CD4-positive, alpha-beta T cell (primary cell): ENCODE measurements around the gene PTPRN2. TPM values are rescaled to one million over a fixed set of nuclear protein-coding genes. Genes with fewer than 3 reads are reported as not detected.

ENCODE experiments used
- ATAC-seq: fragments of 200-7000 bp; cut with Tn5 transposase; one replicate; pipeline ENCODE4 v1.10.0; 2022; ENCODE audit warnings: mild to moderate bottlenecking; ENCODE audit not compliant: poor library complexity
- CTCF ChIA-PET: fragments of 350-600 bp; sonication (Branson Sonifier 250); formaldehyde crosslinking; loops from one replicate; lab custom pipeline; 2021; ENCODE audit warnings: antibody characterized with exemption, inconsistent platforms; lab: Charles Lee
- POLR2A ChIA-PET: fragments of 350-600 bp; sonication (Branson Sonifier 250); formaldehyde crosslinking; loops from one replicate; lab custom pipeline; 2021; ENCODE audit warnings: antibody characterized with exemption, inconsistent platforms; lab: Charles Lee
- DNase-seq, 14 experiments: peaks; one replicate each; pipeline ENCODE4 v3.0.0-alpha.2; 2013 to 2020; ENCODE audit warnings: mixed read lengths in 2 of 14
- H3K27ac ChIP-seq, 2 donors: one replicate each; pipeline versions ENCODE4 v1.5.1 to v1.7.0; 2013; ENCODE audit warnings: low read length in 2 of 2, low read depth in 1 of 2, mild to moderate bottlenecking in 1 of 2
- H3K27me3 ChIP-seq, 2 experiments: 1 replicate in 1 of 2; 2 replicates in 1 of 2; pipeline versions ENCODE4 v1.6.1 to v1.7.0; 2013; ENCODE audit warnings: low read length in 2 of 2, control low read depth in 1 of 2, mild to moderate bottlenecking in 1 of 2, moderate library complexity in 1 of 2; ENCODE audit not compliant: insufficient read depth in 2 of 2, control insufficient read depth in 1 of 2
- H3K36me3 ChIP-seq: one replicate; pipeline ENCODE4 v1.6.1; 2013; ENCODE audit warnings: low read length, control low read depth; ENCODE audit not compliant: insufficient read depth
- H3K4me1 ChIP-seq: one replicate; pipeline ENCODE4 v1.6.1; 2013; ENCODE audit warnings: low read length, control low read depth; ENCODE audit not compliant: insufficient read depth
- H3K4me3 ChIP-seq: one replicate; pipeline ENCODE4 v1.5.1; 2013; ENCODE audit warnings: mild to moderate bottlenecking, low read length, moderate library complexity
- H3K9me3 ChIP-seq, 2 experiments: 1 replicate in 1 of 2; 2 replicates in 1 of 2; pipeline versions ENCODE4 v1.6.1 to v1.7.0; 2013; ENCODE audit warnings: low read length in 2 of 2, mild to moderate bottlenecking in 2 of 2, control low read depth in 1 of 2, moderate library complexity in 1 of 2; ENCODE audit not compliant: control insufficient read depth in 1 of 2, insufficient read depth in 1 of 2
- H3K27ac Mint-ChIP-seq: one replicate; pipeline ENCODE4 v1.8.0; 2020; ENCODE audit warnings: mixed read lengths
- H3K27me3 Mint-ChIP-seq: one replicate; pipeline ENCODE4 v1.8.0; 2021; ENCODE audit warnings: mixed read lengths
- H3K36me3 Mint-ChIP-seq: one replicate; pipeline ENCODE4 v1.8.0; 2021; ENCODE audit warnings: low read depth, mixed read lengths
- H3K4me1 Mint-ChIP-seq: one replicate; pipeline ENCODE4 v1.8.0; 2021; ENCODE audit warnings: low read depth, mixed read lengths
- H3K4me3 Mint-ChIP-seq: one replicate; pipeline ENCODE4 v1.8.0; 2020; ENCODE audit warnings: mild to moderate bottlenecking, mixed read lengths
- H3K9me3 Mint-ChIP-seq: one replicate; pipeline ENCODE4 v1.8.0; 2020; ENCODE audit warnings: mixed read lengths
- CTCF ChIP-seq: fragments of 200-600 bp; IDR thresholded peaks from one replicate; pipeline ENCODE4 v1.8.0; 2022; ENCODE audit warnings: antibody characterized with exemption, mild to moderate bottlenecking
- intact Hi-C, 2 experiments: fragments of 100-400 bp; cut with DNase I in 1 of 2; cut with micrococcal nuclease in 1 of 2; formaldehyde crosslinking; loops; one replicate each; pipeline versions ENCODE4 v1.15.1 to v1.9.0; 2023 to 2025; cut with DNase I, micrococcal nuclease
- total RNA-seq, 174 experiments: library from RNA in 2 of 174; stranded (reverse) in 2 of 174; gene quantifications; one replicate each; pipeline ENCODE4 v1.2.3 and lab custom pipeline; 2021 to 2026

Gene PTPRN2
- total RNA-seq, 2 experiments from 2014 or later, result 0.34 to 0.44 TPM

DNA sequence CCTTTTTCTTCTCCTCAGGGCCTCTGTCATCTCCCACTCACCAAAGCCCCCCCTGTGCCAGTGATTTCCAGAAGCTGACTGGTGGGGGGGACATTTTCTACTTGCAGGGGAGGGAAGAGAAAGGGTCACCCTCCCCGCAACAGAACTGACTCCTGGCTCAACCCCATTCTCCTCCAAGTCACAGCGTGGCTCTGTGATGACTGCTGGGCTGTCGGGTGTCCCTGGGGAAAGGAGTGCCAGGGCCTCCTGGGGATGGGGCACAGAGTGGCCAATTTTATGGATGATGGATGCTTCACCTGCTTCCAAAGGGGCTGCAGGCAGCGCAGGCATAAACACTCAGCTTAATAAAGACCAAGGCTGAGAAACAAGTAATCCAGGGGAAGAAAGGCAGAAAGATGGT lies 523.0 kb downstream of the PTPRN2 start:
- Histone ChIP-seq H3K4me1 (no peaks in the 10 kb centered on the region), H3K9me3 (peaks cover 0 to 49% of the 10 kb centered on the region in 2 experiments), H3K4me3 (no peak overlapping the region), H3K36me3 (no peaks in the 10 kb centered on the region), H3K27ac (no peak overlapping the region), H3K27me3 (peaks cover 0 to 2% of the 10 kb centered on the region in 2 experiments)
- DNase-seq, result no peak
- CTCF ChIA-PET, result no interaction called here
- Mint-ChIP-seq H3K36me3 (no peaks in the 10 kb centered on the region), H3K9me3 (peaks cover 2% of the 10 kb centered on the region), H3K27me3 (peaks cover 3% of the 10 kb centered on the region), H3K4me3 (no peak overlapping the region), H3K4me1 (no peaks in the 10 kb centered on the region), H3K27ac (no peak overlapping the region)
- ATAC-seq, result no peak
- POLR2A ChIA-PET, result no interaction called here
- no peak for TF ChIP-seq CTCF
- intact Hi-C loops, result no loop called here

GRCh38 chr7:158063850-158064610 lies 523.6 kb downstream of the PTPRN2 start:
- no peak for TF ChIP-seq CTCF
- Histone ChIP-seq H3K9me3 (peaks cover 0 to 49% of the 10 kb centered on the region in 2 experiments), H3K27ac (no peak overlapping the region), H3K36me3 (no peaks in the 10 kb centered on the region), H3K27me3 (no peaks in the 10 kb centered on the region), H3K4me1 (no peaks in the 10 kb centered on the region), H3K4me3 (no peak overlapping the region)
- intact Hi-C loops, result no loop called here
- Mint-ChIP-seq H3K36me3 (no peaks in the 10 kb centered on the region), H3K9me3 (no peaks in the 10 kb centered on the region), H3K4me1 (no peaks in the 10 kb centered on the region), H3K27ac (no peak overlapping the region), H3K4me3 (no peak overlapping the region), H3K27me3 (peaks cover 3% of the 10 kb centered on the region)
- POLR2A ChIA-PET, result no interaction called here
- no peak for DNase-seq
- ATAC-seq, result no peak
- CTCF ChIA-PET, result no interaction called here

DNA sequence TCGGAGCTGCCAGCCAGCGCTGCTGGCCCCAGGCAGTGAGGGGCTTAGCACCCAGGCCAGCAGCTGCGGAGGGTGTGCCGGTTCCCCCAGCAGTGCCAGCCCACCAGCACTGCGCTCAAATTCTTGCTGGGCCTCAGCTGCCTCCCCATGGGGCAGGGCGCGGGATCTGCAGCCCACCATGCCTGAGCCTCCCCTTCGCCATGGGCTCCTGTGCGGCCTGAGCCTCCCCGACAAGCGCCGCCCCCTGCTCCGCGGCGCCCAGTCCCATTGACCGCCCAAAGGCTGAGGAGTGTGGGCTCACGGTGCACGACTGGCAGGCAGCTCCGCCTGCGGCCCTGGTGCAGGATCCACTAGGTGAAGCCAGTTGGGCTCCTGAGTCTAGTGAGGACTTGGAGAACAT lies 525.0 kb downstream of the PTPRN2 start:
- CTCF ChIA-PET, result no interaction called here
- H3K36me3 ChIP-seq, result no peaks in the 10 kb centered on the region
- Mint-ChIP-seq H3K9me3 (no peaks in the 10 kb centered on the region), H3K4me3 (no peak overlapping the region), H3K27me3 (peaks cover 3% of the 10 kb centered on the region), H3K27ac (no peak overlapping the region), H3K4me1 (no peaks in the 10 kb centered on the region), H3K36me3 (no peaks in the 10 kb centered on the region)
- no peak for ATAC-seq
- no peak for TF ChIP-seq CTCF
- POLR2A ChIA-PET, result no interaction called here
- H3K4me3 ChIP-seq, result no peak overlapping the region
- no peaks in the 10 kb centered on the region for H3K4me1 ChIP-seq
- H3K27me3 ChIP-seq, result no peaks in the 10 kb centered on the region
- intact Hi-C loops, result no loop called here
- H3K27ac ChIP-seq, result no peak overlapping the region
- DNase-seq, result no peak
- H3K9me3 ChIP-seq, result peaks cover 0 to 47% of the 10 kb centered on the region in 2 experiments
